H1 (cell line): Measurements from ENCODE around the gene CDK15.

ENCODE experiments used
- CBX5 ChIP-seq: fragments of 300-800, 300-1000 bp; sonication (generic); IDR thresholded peaks from 2 replicates; pipeline ENCODE4 v1.7.1; 2016; ENCODE audit warnings: antibody characterized with exemption, low read length, low read depth
- CEBPB ChIP-seq: IDR thresholded peaks from 2 replicates; pipeline ENCODE4 v1.6.1; 2012; ENCODE audit warnings: low read depth, low read length
- CREB1 ChIP-seq: IDR thresholded peaks from 2 replicates; pipeline ENCODE4 v1.6.1; 2012; ENCODE audit warnings: inconsistent platforms
- CTBP2 ChIP-seq: IDR thresholded peaks from 2 replicates; pipeline ENCODE4 v1.7.0; 2011; ENCODE audit warnings: borderline replicate concordance, mild to moderate bottlenecking, moderate library complexity, mixed read lengths, low read length; ENCODE audit not compliant: insufficient read depth, insufficient read length
- CTCF ChIP-seq, 3 experiments: IDR thresholded peaks; 1 replicate in 2 of 3; 2 replicates in 1 of 3; pipeline versions ENCODE4 v1.5.1 to v1.6.1; 2011; ENCODE audit warnings: low read length in 3 of 3, mild to moderate bottlenecking in 3 of 3, inconsistent platforms in 2 of 3, low read depth in 1 of 3, moderate library complexity in 1 of 3; ENCODE audit not compliant: insufficient read depth in 1 of 3; ENCODE audit errors: control extremely low read depth in 1 of 3
- JUND ChIP-seq: IDR thresholded peaks from 2 replicates; pipeline ENCODE4 v1.6.1; 2011; ENCODE audit warnings: mild to moderate bottlenecking, improper control_type of control experiment, low read length
- MAX ChIP-seq: IDR thresholded peaks from 2 replicates; pipeline ENCODE4 v1.6.1; 2012; ENCODE audit warnings: inconsistent platforms
- POLR2A ChIP-seq, 2 experiments: IDR thresholded peaks; 1 replicate in 1 of 2; 2 replicates in 1 of 2; pipeline ENCODE4 v1.6.1; 2011; ENCODE audit warnings: low read depth in 2 of 2, low read length in 2 of 2, mild to moderate bottlenecking in 2 of 2; ENCODE audit errors: control extremely low read depth in 1 of 2
- POLR2AphosphoS5 ChIP-seq: IDR thresholded peaks from 2 replicates; pipeline ENCODE4 v1.6.1; 2011; ENCODE audit warnings: low read depth, low read length
- TBP ChIP-seq: IDR thresholded peaks from 2 replicates; pipeline ENCODE4 v1.6.1; 2011; ENCODE audit warnings: low read depth, low read length, improper control_type of control experiment
- YY1 ChIP-seq: IDR thresholded peaks from 2 replicates; pipeline ENCODE4 v1.6.1; 2011; ENCODE audit warnings: low read depth, mild to moderate bottlenecking, low read length
- TF ChIP-seq, protein P1 (sequence below): IDR thresholded peaks from 2 replicates; pipeline ENCODE4 v1.6.1; 2011; ENCODE audit warnings: low read depth, mild to moderate bottlenecking, low read length; ENCODE audit not compliant: insufficient read depth

GRCh38 chr2:201888426-201888800 lies 82.1 kb downstream of the CDK15 start:
- TF ChIP-seq YY1 (no peak), CTCF (IDR thresholded peaks at IDR 0.05; ENCODE audit: control extremely low read depth in 1 of 3, insufficient read depth in 1 of 3, low read depth in 1 of 3, low read length in 3 of 3) (no peak), CEBPB (no peak), CBX5 (no peak), CTBP2 (no peak), MAX (no peak), POLR2A (IDR thresholded peaks at IDR 0.05; ENCODE audit: control extremely low read depth in 1 of 2, low read depth in 2 of 2, low read length in 2 of 2) (no peak), POLR2AphosphoS5 (no peak), CREB1 (no peak), TBP (no peak), JUND (no peak)
- TF ChIP-seq, protein P1, sequence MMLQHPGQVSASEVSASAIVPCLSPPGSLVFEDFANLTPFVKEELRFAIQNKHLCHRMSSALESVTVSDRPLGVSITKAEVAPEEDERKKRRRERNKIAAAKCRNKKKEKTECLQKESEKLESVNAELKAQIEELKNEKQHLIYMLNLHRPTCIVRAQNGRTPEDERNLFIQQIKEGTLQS: no peak
